DMS53 treated with DMSO at 0.1 percent for 48 hours (cell line): Measurements from ENCODE around the gene SYCP1.
"Not testable (repeated sequence)": the region's sequence is repeated elsewhere in the genome, so short reads cannot be mapped to it uniquely, and the experiment has no call there.

Experiments used
- DNase-seq: peaks from one replicate; lab custom pipeline; 2025; ENCODE audit not compliant: unreplicated experiment; lab: John Stamatoyannopoulos, UW

SYCP1 gene, protein sequence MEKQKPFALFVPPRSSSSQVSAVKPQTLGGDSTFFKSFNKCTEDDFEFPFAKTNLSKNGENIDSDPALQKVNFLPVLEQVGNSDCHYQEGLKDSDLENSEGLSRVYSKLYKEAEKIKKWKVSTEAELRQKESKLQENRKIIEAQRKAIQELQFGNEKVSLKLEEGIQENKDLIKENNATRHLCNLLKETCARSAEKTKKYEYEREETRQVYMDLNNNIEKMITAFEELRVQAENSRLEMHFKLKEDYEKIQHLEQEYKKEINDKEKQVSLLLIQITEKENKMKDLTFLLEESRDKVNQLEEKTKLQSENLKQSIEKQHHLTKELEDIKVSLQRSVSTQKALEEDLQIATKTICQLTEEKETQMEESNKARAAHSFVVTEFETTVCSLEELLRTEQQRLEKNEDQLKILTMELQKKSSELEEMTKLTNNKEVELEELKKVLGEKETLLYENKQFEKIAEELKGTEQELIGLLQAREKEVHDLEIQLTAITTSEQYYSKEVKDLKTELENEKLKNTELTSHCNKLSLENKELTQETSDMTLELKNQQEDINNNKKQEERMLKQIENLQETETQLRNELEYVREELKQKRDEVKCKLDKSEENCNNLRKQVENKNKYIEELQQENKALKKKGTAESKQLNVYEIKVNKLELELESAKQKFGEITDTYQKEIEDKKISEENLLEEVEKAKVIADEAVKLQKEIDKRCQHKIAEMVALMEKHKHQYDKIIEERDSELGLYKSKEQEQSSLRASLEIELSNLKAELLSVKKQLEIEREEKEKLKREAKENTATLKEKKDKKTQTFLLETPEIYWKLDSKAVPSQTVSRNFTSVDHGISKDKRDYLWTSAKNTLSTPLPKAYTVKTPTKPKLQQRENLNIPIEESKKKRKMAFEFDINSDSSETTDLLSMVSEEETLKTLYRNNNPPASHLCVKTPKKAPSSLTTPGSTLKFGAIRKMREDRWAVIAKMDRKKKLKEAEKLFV

DNA sequence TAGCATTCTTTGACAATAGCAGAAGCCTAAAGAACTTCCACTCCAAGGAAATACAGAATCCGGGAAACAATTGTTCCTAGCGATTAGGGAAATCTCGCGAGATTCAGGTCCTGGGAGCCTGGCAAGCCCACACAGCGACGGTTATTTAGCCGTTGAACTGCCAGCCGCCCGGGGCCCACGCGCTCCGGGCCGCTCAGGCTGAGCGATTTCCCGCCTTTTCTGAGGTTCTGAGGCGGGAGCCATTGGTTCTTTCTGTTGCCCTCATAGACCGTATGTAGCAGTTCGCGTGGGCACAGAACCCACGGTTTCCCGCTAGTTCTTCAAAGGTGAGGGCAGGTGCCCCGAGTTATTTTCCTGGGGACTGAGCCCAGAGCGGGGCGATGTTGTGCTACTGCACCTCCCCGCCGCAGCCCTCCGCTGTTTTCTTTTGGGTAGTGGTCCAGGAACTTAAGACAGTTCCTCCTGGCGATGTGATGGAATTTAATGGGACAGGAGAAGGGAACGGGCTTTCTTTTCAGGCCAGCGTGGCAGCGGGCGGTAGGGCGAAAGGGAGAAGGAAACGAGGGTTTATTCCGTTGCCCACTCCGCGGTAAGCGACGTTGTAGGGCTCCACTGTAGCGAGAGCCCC is at the start of gene SYCP1:
Gene SYCP1, plus strand, starts transcription at position 171 of the 628 bp plus-strand sequence. CDS start 602 bp downstream, outside the sequence.
- DNase-seq: no peak

DNA sequence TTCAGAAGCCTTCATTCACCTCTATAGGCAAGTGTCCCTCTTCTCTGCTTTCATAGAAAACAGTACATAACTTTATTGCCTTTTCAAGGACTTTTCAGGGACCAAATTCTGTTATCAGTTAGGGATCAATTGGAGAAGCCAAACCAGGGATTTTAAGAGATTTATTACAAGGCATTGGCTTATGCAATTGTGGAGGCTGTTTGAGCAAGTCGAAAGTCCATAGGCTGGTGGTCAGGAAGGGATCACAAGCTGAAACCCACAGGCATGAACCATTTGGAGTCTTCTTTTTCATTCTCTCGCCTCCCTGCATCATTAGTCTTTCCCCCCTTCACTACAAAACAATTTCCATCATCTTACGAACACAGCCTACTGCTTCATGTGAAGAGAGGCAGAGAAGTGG is 34.8 kb upstream of the SYCP1 start:
- no peak for DNase-seq

DNA sequence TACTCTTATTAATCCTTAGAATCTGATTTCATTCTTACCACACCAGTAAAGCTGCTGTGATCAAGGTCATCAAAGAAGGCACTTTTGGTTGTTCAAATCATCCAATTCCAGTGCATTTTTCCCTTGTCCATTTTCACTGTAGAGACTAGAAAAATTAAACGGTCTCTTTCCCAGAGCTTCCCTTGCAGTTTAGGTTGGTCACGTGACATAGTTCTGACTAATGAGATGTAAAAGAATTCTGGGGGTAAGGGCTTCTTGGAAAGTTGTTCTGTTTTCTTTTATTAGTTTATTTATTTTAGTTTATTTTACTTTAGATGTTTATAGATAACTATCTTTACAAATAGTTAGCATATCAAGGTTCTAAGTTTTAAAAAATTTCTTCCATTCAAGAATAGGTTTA is 34.3 kb upstream of the SYCP1 start:
- DNase-seq: no peak

DNA sequence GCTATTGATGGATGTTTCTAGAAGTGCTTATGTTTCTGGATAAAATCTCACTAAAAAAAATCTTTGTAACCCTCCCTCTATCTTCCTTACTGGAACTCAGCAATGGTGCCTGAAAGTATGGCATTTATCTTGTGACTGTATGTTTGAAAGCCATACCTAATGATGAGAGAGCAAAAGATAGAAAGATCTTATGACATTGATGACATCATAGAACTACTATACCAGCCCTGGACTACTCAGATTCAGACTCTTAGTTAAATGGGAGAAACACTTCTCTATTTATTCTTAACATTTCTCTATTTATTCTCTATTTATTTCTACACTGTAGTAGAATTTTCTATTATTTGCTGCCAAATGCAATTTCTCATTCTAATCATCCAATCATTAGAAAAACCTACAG is 32.7 kb upstream of the SYCP1 start:
- no peak for DNase-seq

DNA sequence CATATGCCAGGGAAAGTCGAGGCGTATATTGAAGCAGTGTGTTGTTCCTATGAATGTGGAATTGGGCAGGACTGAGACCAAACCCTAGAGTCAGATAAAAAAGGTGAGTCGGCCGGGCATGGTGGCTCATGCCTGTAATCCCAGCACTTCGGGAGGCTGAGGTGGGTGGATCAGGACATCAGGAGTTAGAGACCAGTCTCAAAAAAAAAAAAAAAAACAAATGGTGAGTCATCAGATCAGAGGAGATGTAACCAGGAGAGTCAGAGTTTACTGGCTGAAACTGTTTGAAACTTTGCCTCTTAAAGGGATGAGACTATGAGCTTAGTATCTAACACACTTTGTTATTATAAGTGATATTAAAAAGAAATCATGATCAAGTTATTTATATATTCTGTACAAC is 26.4 kb upstream of the SYCP1 start:
- peak; percentile 22 for DNase-seq

DNA sequence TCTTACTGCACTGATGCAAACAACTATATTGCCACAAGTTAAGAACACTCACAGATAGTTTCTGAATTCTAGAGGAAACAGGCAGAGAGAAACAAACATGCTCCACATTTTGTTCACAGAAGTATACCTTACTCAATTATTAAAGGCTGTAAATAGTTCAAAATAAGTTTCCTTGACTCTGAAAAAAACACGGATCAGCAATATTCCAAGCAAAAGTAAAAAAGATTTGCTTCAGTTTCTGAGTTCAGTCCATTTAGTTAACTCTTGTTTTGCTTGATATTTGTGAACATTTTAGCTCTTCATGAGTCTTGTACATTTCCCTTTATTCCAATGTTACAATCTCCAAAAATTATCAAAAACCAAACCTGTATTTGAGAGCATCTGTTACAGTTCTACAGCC is 24.6 kb upstream of the SYCP1 start:
- DNase-seq: not testable (repeated sequence)

DNA sequence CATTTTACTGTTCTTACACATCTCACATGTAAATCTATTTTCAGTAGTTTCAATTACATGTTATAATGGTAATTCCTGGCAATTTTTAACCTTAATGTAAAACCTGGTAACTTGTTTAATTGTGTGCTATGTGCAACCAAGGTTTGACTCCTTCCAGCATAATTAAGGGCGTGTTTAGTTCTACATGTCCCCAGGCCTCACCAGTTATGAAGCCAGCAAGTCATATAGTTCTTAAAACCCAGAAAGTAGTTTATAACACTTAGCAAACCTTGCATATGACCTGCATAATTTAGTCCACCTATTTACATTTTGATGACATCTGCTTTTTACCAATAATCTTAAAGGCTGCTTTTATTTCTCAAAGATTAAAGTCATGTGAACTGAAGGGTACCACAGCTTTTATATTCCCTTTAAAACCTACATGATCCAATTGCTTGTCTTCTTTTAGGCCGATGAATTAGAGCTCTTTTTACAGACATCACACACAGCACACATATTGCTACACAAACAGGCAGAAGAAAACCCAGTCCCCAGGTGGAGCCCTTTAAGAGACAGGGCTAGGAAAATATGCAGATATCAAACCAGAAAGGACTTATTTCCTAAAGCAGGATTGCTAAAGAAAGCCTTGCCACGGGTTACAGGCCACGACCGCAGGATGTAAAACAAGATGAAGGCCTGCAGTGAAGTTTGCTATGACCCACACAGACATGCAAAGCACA is 23.2 kb upstream of the SYCP1 start:
- DNase-seq: no peak

DNA sequence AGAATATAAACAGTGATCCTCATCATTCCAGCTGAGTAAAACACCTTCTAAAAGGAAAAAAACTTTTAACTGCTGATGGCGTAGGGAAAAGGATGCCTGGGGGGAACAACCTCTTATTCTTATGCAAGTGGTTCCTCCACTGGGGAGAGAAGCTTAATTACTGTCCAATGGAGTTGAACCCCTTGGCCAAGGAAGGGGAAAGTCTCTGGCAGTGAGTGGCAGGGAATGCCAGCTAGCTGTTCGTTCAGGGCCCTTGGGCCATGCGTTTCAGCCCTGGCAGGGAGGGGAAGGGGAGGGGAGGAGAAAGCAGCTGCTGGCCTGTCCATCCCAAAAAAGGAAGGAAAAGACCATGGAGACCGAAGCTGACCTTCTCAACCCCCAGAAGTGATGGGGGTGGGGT is 22.6 kb upstream of the SYCP1 start:
- DNase-seq: no peak

DNA sequence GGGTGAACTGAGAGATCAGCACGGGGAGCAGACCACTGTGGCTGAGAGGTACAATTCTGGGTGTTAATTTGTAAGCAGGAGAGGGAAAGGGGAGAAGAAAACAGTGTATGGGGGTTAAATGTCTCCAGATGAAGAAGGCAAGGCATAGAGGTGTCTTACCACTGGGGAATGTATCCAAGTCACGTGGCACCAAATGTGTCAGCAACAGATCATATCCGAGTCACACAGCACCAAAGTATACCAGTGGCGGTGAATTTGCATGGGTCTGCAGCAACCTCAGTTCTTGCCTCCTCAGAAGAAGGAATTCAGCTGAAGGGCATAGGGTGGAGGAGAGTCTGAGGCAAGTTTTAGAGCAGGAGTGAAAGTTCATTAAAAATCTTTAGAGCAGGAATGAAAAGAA is 21.2 kb upstream of the SYCP1 start:
- DNase-seq: no peak

DNA sequence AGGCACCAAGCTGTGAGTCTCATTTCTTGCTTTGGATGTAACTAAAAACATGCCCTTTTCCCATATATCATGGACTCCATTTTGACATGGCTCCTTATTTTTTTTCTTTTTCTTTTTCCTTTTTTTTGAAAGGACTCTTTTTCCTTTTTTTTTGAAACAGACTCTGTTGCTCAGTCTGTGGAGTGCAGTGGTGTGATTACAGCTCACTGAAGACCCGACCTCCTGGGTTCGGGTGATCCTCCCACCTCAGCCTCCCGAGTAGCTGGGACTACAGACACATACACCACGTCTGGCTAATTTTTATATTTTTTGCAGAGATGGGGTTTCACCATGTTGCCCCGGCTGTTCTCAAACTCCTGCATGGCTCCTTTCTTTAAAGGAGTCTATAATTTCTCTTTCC is 10.4 kb upstream of the SYCP1 start:
- no peak for DNase-seq

DNA sequence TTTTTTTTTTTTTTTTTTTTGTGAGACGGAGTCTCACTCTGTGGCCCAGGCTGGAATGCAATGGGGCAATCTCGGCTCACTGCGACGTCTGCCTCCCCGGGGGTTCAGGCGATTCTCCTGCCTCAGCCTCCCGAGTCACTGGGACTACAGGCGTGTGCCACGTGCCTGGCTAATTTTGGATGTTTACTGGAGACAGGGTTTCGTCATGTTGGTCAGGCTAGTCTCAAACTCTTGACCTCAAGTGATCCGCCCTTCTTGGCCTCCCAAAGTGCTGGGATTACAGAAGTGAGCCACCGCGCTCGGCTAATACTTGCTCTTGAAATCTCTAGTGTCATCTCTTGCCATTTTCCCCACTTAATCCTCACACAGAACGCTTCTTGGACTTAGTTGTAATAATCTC is 1.1 kb upstream of the SYCP1 start:
- DNase-seq: no peak

DNA sequence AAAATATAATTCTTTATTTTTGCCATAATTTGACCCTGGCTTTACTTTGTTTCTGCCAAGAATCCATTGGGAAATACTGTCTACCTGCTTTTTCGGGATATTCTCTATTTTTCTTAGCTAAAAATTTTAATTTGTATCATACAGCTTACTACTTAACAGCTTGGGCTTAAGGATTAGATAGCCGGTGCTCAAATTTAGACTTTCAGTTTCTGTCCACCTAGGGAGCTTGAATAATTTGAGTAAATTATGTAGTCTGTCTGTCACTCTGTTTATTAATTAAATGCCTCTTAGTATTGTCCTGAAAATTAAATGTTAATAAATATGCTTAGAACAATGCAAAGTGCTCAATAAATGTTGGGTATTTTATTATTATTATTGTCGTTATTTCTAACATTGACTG is 6.7 kb downstream of the SYCP1 start:
- no peak for DNase-seq

DNA sequence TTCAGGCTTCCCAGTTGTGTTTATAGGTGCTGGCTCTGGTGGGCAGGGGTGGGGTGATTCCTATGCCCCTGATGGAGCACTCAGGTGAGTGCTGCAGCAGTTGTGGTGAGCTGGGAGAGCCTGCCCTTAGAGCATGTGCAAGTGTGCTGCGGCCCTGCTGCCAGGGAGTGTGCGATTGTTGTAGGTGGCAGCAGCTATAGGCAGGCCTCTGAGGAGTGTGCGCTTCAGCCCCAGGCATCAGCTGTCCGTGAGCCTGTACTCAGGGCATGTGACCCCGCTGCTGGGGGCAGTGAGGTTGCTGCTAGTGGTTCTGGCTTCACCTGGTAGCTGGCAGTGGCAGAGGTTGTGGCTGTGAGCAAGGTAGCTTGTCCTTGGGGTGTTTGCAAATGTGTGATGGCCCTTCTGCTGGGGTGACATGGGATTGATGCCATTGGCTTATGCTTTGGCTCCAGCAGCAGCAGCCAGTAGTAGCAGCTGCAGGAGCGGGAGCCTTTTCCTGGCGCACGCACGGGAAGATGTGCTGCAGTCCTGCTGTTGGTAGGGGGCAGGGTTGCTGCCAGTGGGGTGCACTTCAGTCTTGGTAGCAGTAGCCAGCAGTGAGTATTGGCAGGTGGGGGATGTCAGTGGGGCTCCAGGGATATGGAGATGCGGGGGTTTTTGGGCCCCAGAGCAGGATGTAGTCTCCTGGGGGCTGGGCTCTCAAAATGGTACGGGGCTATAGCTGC is 37.7 kb downstream of the SYCP1 start:
- no peak for DNase-seq

DNA sequence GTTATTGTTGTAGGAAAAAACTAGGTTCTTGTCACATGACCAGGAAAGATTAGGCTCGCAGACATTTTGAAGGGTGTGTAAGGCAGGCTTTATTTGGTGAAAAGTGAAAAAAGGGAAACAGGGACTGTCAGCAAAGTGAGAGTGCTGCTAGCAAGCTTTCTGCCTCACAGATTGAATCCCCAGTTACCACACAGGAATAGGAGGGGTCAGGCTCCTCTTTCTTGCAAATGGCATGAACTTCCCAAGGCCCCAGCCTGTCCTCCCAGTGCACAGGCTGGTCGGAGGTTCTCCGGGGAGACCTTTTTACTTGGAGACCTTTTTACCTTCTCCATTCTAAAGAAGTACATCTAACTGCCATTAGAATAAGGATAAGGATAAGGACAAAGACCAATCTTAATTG is 42.1 kb downstream of the SYCP1 start:
- no peak for DNase-seq

DNA sequence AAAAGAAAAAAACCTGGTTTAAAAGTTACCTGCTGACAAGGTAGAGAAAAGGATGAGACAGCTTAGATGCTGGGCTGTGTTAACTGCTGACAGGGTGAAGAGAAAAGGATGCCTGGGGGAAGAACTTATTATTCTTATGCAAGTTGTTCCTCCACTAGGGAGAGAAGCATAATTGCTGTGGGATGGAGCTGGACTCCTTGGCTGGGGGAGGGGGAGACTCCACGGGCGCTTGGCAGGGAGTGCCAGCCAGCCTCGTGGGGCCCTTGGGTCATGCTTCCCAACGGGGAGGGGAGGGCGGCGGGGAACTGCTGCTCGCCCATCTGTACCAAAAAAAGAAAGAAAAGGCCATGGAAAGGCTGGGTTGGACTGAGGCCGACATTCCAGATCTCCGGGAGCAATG is 47.2 kb downstream of the SYCP1 start:
- DNase-seq: no peak

DNA sequence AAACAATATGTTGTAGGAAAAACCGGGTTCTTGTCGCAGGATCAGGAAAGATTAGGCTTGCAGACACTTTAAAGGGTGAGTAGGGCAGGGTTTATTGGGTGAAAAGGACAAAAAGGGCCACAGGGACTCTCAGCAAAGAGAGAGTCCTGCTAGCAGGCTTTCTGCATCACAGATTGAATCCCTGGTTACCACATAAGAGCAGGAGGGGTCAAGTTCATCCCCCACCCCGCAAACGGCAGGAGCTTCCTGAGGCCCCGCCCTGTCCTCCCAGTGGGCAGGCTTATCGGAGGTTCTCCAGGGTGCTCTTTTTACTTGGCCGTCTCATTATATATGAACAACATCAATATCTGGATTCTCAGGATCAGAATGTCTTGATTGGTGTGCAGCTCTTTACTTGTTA is 47.7 kb downstream of the SYCP1 start:
- no peak for DNase-seq

DNA sequence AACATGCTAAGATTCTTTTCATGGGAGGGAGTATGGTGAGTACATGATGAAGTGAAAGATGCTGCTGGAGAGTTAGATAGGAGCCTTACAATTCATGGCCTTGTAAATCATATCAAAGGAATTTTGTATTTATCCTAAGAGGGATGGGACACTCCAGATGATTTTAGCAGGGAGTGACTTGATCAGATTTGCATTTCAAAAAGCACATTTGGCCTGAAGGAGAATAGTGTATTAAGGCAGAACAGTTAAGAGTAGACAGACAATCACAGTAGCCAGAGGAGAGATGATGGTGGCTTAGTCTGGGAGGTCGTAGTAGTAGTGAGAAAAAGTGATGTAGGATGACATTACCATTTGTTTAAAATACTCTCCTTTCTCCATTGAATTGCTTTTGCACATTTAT is 48.8 kb downstream of the SYCP1 start:
- no peak for DNase-seq

DNA sequence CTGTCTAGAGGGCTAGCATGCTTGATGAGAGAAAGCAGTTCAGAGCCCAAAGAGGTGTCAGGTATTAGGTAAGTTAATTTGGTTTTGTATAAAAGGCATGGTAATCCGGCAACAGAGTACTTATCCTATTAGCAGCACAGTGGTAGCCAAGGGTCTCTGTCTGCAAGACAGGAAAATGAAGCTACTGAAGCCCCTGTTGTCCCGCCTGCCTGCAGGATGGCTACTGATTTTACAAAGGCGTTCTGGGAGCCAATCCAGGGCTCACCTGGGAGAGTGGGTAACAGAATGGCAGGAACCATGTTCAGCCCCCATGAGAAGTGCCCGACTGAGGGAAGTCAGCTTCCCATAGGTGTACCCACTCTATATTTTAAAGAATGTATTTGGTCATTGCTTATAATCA is 61.1 kb downstream of the SYCP1 start:
- not testable (repeated sequence) for DNase-seq

DNA sequence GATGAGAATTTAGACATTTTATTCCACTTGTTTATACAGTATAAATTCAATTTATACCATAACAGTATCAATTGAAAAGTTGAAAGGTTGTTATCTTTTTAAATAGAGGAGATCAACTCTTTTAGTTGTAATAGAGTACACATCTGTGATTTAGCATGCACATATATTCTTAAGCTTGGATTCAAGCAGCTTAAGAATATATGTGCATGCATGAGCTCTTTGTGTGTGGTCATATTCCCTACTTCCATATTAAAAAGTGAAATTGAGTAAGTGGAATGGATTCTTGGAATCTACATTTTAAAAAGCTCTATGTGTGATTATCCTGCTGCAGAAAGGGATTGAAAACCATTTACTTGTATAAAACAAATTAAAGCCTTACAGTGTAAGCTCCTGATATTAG is 71.9 kb downstream of the SYCP1 start:
- DNase-seq: no peak

DNA sequence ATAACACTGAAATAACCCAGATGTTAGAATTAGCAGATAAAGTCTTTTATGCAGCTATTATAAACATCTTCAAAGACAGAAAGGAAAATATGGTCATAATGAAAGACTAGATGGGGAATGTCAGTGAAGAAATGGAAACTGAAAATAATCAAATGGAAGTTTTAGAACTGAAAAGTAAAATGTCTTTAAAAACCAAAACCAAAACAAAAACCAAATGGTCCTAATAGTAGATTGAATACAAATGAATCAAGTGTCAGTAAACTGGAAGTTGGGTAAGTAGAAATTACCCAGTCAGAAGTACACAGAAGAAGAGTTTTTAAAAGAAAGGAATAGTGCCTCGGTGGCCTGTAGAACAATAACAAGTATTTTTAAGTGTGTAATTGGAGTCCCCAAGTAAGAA is 72.7 kb downstream of the SYCP1 start:
- DNase-seq: no peak
